Fibroblast of mammary gland (primary cell): Measurements from ENCODE around the gene RAP2B.

Experiments used
- DNase-seq: peaks from one replicate; pipeline ENCODE4 v3.0.0-alpha.2; 2010; ENCODE audit warnings: low read depth
- H3K4me3 ChIP-seq: 2 replicates; pipeline ENCODE4 v1.5.1; 2011; ENCODE audit warnings: low read depth, mild to moderate bottlenecking, low read length, moderate library complexity; ENCODE audit not compliant: control insufficient read depth
- TF ChIP-seq, protein P1 (sequence below): conservative IDR thresholded peaks from 2 replicates; pipeline ENCODE4 v1.5.1; 2011; ENCODE audit warnings: low read depth, low read length, inconsistent platforms; ENCODE audit not compliant: control insufficient read depth, insufficient read depth

The RAP2B gene

GRCh38 chr3:153195349-153195879, 33.4 kb downstream of the RAP2B start:
- no peak for DNase-seq
- TF ChIP-seq, protein P1, sequence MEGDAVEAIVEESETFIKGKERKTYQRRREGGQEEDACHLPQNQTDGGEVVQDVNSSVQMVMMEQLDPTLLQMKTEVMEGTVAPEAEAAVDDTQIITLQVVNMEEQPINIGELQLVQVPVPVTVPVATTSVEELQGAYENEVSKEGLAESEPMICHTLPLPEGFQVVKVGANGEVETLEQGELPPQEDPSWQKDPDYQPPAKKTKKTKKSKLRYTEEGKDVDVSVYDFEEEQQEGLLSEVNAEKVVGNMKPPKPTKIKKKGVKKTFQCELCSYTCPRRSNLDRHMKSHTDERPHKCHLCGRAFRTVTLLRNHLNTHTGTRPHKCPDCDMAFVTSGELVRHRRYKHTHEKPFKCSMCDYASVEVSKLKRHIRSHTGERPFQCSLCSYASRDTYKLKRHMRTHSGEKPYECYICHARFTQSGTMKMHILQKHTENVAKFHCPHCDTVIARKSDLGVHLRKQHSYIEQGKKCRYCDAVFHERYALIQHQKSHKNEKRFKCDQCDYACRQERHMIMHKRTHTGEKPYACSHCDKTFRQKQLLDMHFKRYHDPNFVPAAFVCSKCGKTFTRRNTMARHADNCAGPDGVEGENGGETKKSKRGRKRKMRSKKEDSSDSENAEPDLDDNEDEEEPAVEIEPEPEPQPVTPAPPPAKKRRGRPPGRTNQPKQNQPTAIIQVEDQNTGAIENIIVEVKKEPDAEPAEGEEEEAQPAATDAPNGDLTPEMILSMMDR = no peak
- H3K4me3 ChIP-seq = no peak overlapping the region

DNA sequence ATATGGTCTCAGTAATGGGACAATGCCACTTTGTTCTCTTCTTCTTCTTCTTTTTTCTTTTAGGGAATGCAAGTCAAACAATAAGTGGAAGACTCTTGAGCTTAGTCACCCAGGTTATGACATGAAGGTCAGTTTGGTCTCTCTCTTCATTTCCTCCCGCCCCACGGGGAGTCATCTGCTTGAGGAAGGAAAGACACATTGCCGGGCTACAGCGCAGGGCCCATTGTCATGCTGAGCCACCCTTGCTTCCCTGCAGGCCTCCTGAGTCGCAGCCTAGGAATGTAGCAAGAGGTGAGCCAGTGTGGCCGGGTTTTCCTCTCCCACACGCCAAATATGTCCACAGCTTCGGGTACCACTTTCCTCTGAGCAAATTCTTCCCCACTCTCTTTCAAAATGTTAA, 47.6 kb downstream of the RAP2B start:
- DNase-seq = peak; percentile 63
- TF ChIP-seq, protein P1 = no peak
- H3K4me3 ChIP-seq = no peak overlapping the region

- TF ChIP-seq, protein P1 = peak; percentile 14
- peak; percentile 42 for DNase-seq
- H3K4me3 ChIP-seq = no peak overlapping the region
These were observed 48.1 kb downstream of the RAP2B start for GRCh38 chr3:153210146-153210545.

GRCh38 chr3:153210660-153211059, 48.6 kb downstream of the RAP2B start:
- TF ChIP-seq, protein P1 = no peak
- DNase-seq = peak; percentile 7
- H3K4me3 ChIP-seq = no peak overlapping the region

- DNase-seq = no peak
- TF ChIP-seq, protein P1 = no peak
These were observed 53.5 kb downstream of the RAP2B start for GRCh38 chr3:153215497-153215896.

GRCh38 chr3:153215966-153216365, 53.9 kb downstream of the RAP2B start:
- no peak overlapping the region for H3K4me3 ChIP-seq
- DNase-seq = peak; percentile 83
- TF ChIP-seq, protein P1 = no peak

More at GRCh38 chr3:153215497-153215896, 53.5 kb downstream of the RAP2B start:
- H3K4me3 ChIP-seq = no peak overlapping the region

DNA sequence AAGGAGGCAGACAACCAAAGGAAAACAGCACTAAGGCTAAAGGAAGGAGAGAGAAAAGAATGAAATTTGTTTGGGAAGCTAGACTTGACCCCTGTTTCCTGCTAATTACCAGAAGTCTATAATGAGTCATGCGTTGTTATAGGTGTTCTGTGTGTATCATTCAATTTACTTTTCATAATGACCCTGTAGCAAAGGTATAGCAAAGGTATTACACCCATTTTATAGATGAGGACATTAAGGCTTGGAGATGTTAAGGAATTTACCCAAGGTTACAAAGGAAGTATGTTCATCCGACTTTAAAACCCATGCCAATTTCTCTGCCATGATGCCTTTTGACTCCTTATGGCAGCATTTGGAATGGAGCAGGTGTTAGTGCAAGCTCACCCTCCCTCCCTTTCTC, 54.9 kb downstream of the RAP2B start:
- TF ChIP-seq, protein P1 = no peak
- no peak overlapping the region for H3K4me3 ChIP-seq
- no peak for DNase-seq
